ENCODE data around the gene HS6ST3.

DNA sequence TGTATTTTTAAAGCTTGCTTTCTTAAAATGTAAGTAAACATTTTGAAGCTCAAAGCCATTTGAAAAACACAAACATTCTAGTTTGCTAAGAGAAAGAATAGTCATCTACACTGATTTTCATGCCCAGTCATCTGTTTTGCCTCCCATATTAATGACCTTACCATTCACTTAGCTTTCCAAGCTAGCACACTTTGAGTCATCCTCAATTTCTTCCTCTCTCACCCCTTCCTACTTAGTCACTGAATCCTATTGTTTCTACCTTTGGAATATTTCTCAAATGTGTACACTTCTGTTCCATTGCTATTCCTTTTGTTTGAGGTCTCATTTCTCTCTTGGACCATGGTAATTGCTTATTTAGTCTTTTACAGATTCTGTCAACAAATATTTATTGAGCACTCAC is 7.3 kb upstream of the HS6ST3 start:
- TF ChIP-seq POLR2A (IDR thresholded peaks at IDR 0.05): no peak
- TF ChIP-seq, protein P1, sequence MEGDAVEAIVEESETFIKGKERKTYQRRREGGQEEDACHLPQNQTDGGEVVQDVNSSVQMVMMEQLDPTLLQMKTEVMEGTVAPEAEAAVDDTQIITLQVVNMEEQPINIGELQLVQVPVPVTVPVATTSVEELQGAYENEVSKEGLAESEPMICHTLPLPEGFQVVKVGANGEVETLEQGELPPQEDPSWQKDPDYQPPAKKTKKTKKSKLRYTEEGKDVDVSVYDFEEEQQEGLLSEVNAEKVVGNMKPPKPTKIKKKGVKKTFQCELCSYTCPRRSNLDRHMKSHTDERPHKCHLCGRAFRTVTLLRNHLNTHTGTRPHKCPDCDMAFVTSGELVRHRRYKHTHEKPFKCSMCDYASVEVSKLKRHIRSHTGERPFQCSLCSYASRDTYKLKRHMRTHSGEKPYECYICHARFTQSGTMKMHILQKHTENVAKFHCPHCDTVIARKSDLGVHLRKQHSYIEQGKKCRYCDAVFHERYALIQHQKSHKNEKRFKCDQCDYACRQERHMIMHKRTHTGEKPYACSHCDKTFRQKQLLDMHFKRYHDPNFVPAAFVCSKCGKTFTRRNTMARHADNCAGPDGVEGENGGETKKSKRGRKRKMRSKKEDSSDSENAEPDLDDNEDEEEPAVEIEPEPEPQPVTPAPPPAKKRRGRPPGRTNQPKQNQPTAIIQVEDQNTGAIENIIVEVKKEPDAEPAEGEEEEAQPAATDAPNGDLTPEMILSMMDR (IDR thresholded peaks at IDR 0.05): no peak

Measured in adrenal gland (tissue), 5 donors.